GM23338 (cell line): ENCODE data around the gene IGFBP7. TPM values are rescaled to one million over a fixed set of nuclear protein-coding genes. Genes with fewer than 3 reads are reported as not detected.

Source experiments
- ATAC-seq: fragments of 200-7000 bp; cut with Tn5 transposase; 3 replicates; pipeline ENCODE4 v1.9.1; 2020
- DNase-seq: peaks from one replicate; pipeline ENCODE4 v3.0.0-alpha.2; 2015; ENCODE audit warnings: low spot score
- H2AFZ ChIP-seq: fragments of 200-600 bp; sonication (generic); 2 replicates; pipeline ENCODE4 v1.8.0; 2016; ENCODE audit warnings: antibody characterized with exemption, mild to moderate bottlenecking, moderate library complexity
- H3F3A ChIP-seq: fragments of 200-600 bp; sonication (generic); replicated peaks from 2 replicates; pipeline ENCODE4 v1.8.0; 2017; ENCODE audit warnings: antibody characterized with exemption, mixed run types, low read depth
- H3K27ac ChIP-seq: fragments of 200-600 bp; sonication (generic); 2 replicates; pipeline ENCODE4 v1.6.1; 2016; ENCODE audit warnings: low read depth
- H3K27me3 ChIP-seq: fragments of 200-600 bp; sonication (generic); 2 replicates; pipeline ENCODE4 v1.8.0; 2016; ENCODE audit warnings: mild to moderate bottlenecking, mixed run types, moderate library complexity; ENCODE audit not compliant: insufficient read depth
- H3K36me3 ChIP-seq: fragments of 200-600 bp; sonication (generic); 2 replicates; pipeline ENCODE4 v1.8.0; 2016; ENCODE audit warnings: mild to moderate bottlenecking; ENCODE audit not compliant: insufficient read depth
- H3K4me1 ChIP-seq: fragments of 200-600 bp; sonication (generic); 2 replicates; pipeline ENCODE4 v1.8.0; 2016; ENCODE audit warnings: mild to moderate bottlenecking, moderate library complexity; ENCODE audit not compliant: insufficient read depth
- H3K4me2 ChIP-seq: fragments of 200-600 bp; sonication (generic); 2 replicates; pipeline ENCODE4 v1.7.1; 2017; ENCODE audit warnings: mixed run types
- H3K4me3 ChIP-seq: fragments of 200-600 bp; sonication (generic); 2 replicates; pipeline ENCODE4 v1.6.1; 2016; ENCODE audit warnings: mixed run types
- H3K79me2 ChIP-seq: fragments of 200-600 bp; sonication (generic); replicated peaks from 2 replicates; pipeline ENCODE4 v1.8.0; 2017; ENCODE audit warnings: mild to moderate bottlenecking; ENCODE audit not compliant: insufficient read depth
- H3K9me2 ChIP-seq: fragments of 200-600 bp; sonication (generic); 2 replicates; pipeline ENCODE4 v1.8.0; 2017; ENCODE audit not compliant: insufficient read depth
- H4K20me1 ChIP-seq: fragments of 200-600 bp; sonication (generic); replicated peaks from 2 replicates; pipeline ENCODE4 v1.8.0; 2017; ENCODE audit warnings: mild to moderate bottlenecking; ENCODE audit not compliant: insufficient read depth
- H3K27ac Mint-ChIP-seq: 2 replicates; pipeline ENCODE4 v1.8.0; 2020; ENCODE audit warnings: inconsistent platforms, mild to moderate bottlenecking, moderate library complexity, mixed read lengths
- H3K27me3 Mint-ChIP-seq: 3 replicates; pipeline ENCODE4 v1.8.0; 2022; ENCODE audit warnings: low read depth, mild to moderate bottlenecking, moderate library complexity, mixed read lengths, inconsistent platforms; ENCODE audit not compliant: insufficient read depth, poor library complexity
- H3K36me3 Mint-ChIP-seq: 3 replicates; pipeline ENCODE4 v1.8.0; 2021; ENCODE audit warnings: low read depth, mild to moderate bottlenecking, inconsistent platforms, moderate library complexity, mixed read lengths
- H3K4me1 Mint-ChIP-seq: 3 replicates; pipeline ENCODE4 v1.8.0; 2020; ENCODE audit warnings: mild to moderate bottlenecking, inconsistent platforms, mixed read lengths
- H3K4me3 Mint-ChIP-seq: 3 replicates; pipeline ENCODE4 v1.8.0; 2021; ENCODE audit warnings: moderate library complexity, mild to moderate bottlenecking, inconsistent platforms, mixed read lengths
- H3K9me3 Mint-ChIP-seq: 3 replicates; pipeline ENCODE4 v1.8.0; 2020; ENCODE audit warnings: moderate library complexity, mild to moderate bottlenecking, inconsistent platforms, mixed read lengths
- CTCF ChIP-seq, 2 experiments: fragments of 200-600 bp in 1 of 2; sonication (generic) in 1 of 2; conservative IDR thresholded peaks; 2 replicates each; pipeline versions ENCODE4 v1.5.1 to v1.6.1; 2016 to 2017; ENCODE audit warnings: antibody characterized with exemption in 2 of 2, low read depth in 2 of 2, mild to moderate bottlenecking in 2 of 2, moderate library complexity in 1 of 2
- EZH2 ChIP-seq: fragments of 200-600 bp; sonication (generic); IDR thresholded peaks from one replicate; pipeline ENCODE4 v1.8.0; 2017; ENCODE audit warnings: antibody characterized with exemption, mild to moderate bottlenecking, low read depth; ENCODE audit not compliant: unreplicated experiment
- JUNB ChIP-seq: IDR thresholded peaks from one replicate; pipeline ENCODE4 v1.6.1; 2016; ENCODE audit warnings: antibody characterized with exemption; ENCODE audit not compliant: unreplicated experiment
- NANOG ChIP-seq: IDR thresholded peaks from 2 replicates; pipeline ENCODE4 v1.6.1; 2016; ENCODE audit warnings: antibody characterized with exemption, borderline replicate concordance
- REST ChIP-seq: IDR thresholded peaks from one replicate; pipeline ENCODE4 v1.6.1; 2018; ENCODE audit warnings: antibody characterized with exemption; ENCODE audit not compliant: unreplicated experiment
- STAT1 ChIP-seq: IDR thresholded peaks from one replicate; pipeline ENCODE4 v1.6.1; 2016; ENCODE audit warnings: antibody characterized with exemption; ENCODE audit not compliant: unreplicated experiment
- ZNF331 ChIP-seq: fragments of 250-450 bp; sonication (Bioruptor Pico); IDR thresholded peaks from 2 replicates; pipeline ENCODE4 v1.5.0; 2020; ENCODE audit warnings: low read depth, mild to moderate bottlenecking, moderate library complexity
- ZNF462 ChIP-seq: fragments of 250-450 bp; sonication (Bioruptor Pico); IDR thresholded peaks from 2 replicates; pipeline ENCODE4 v1.5.0; 2020; ENCODE audit warnings: mild to moderate bottlenecking, moderate library complexity
- polyA plus RNA-seq: library from polyadenylated mRNA; unstranded; fragments of >200 nt; fragmentation: Nextera tagmentation; extraction: Ambion mirVana; gene quantifications from 2 replicates; pipeline ENCODE4 v1.2.1, GENCODE V29; 2016
- total RNA-seq: library from RNA; depleted of rRNA; stranded (reverse); fragments of >200 nt; shearing (Covaris generic); gene quantifications from 2 replicates; pipeline ENCODE4 v1.2.3, GENCODE V29; 2014

The IGFBP7 gene
- total and polyA plus RNA-seq, 2 experiments from 2014 or later: 0.49 to 7.9 TPM

- TF ChIP-seq ZNF331 (CRISPR knock-in tag) (no peak), STAT1 (no peak), REST (no peak), CTCF (conservative IDR thresholded peaks at IDR 0.05; ENCODE audit: low read depth in 2 of 2) (no peak)
Observed at GRCh38 chr4:57051524-57051923, 58.7 kb downstream of the IGFBP7 start (continued).

- H3K79me2 ChIP-seq: no peaks in the 10 kb centered on the region
- H2AFZ ChIP-seq: no peak overlapping the region
- Mint-ChIP-seq H3K4me3 (no peak overlapping the region), H3K4me1 (no peaks in the 10 kb centered on the region; the same call in 1 of the 3 replicates), H3K27ac (no peak overlapping the region), H3K9me3 (peaks cover 7% of the 10 kb centered on the region; the same call in 2 of the 3 replicates), H3K36me3 (no peaks in the 10 kb centered on the region; the same call in 2 of the 3 replicates), H3K27me3 (peaks cover 1% of the 10 kb centered on the region)
- no peaks in the 10 kb centered on the region for H3K27me3 ChIP-seq
- H3K9me2 ChIP-seq: 0 out of 2 replicates have a peak, but pooled peaks cover 3% of the 10 kb centered on the region
- no peak overlapping the region for H3K27ac ChIP-seq
- no peaks in the 10 kb centered on the region for H3K4me1 ChIP-seq
- no peaks in the 10 kb centered on the region for H3K36me3 ChIP-seq
- DNase-seq: no peak
- ATAC-seq: no peak
- no peaks in the 10 kb centered on the region for H4K20me1 ChIP-seq
- no peak overlapping the region for H3K4me3 ChIP-seq
- H3K4me2 ChIP-seq: no peak overlapping the region
- no peaks in the 10 kb centered on the region for H3F3A ChIP-seq
- TF ChIP-seq ZNF331 (CRISPR knock-in tag) (no peak), EZH2 (no peak), ZNF462 (no peak), JUNB (no peak), REST (no peak), NANOG (no peak)
Observed at GRCh38 chr4:57051095-57051494, 59.1 kb downstream of the IGFBP7 start.
